ENCODE results near the gene PSMD12.

DNA sequence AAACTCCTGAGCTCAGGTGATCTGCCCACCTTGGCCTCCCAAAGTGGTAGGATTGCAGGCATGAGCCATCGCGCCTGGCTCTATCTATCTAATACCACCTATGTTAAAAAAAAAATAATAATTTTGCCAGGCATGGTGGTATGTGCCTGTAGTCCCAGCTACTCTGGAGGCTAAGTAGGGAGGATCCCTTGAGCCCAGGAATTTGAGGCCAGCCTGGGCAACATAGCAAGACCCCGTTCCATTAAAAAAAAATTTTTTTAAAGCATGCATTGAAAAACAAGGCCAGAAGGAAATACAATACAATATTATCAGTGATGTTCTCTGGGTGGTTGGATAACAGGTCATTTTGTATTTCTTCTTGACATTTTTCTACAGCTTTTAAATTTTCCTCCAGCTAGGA, 76.1 kb downstream of the PSMD12 start:
- no peak for TF ChIP-seq CTCF (IDR thresholded peaks at IDR 0.05)
- TF ChIP-seq POLR2A (IDR thresholded peaks at IDR 0.05): no peak

All from lower leg skin (tissue), 3 donors.